ENCODE results near the gene CASS4.
A peak's percentile ranks its signal among the peaks of the same experiment; 100 is the strongest.

CASS4 gene

GRCh38 chr20:56372850-56373249 lies 39.2 kb upstream of the CASS4 start:
- Histone ChIP-seq H3K27ac (ENCODE audit: insufficient read depth in 1 of 2, low read depth in 1 of 2, low read length in 2 of 2, poor library complexity in 1 of 2, severe bottlenecking in 2 of 2) (no peak overlapping the region), H3K4me1 (ENCODE audit: control extremely low read depth in 1 of 4, control insufficient read depth in 4 of 4, insufficient read depth in 4 of 4, low read length in 3 of 4) (peaks cover 0 to 21% (median 3%) of the 10 kb centered on the region in 4 experiments), H3K4me3 (ENCODE audit: control insufficient read depth in 1 of 7, extremely low read depth in 1 of 7, insufficient read depth in 4 of 7, low read depth in 2 of 7, low read length in 6 of 7) (no peak overlapping the region), H3K36me3 (ENCODE audit: control insufficient read depth in 4 of 4, insufficient read depth in 4 of 4, low read length in 3 of 4) (peaks cover 4 to 65% (median 22%) of the 10 kb centered on the region in 4 experiments), H3K9me3 (ENCODE audit: control extremely low read depth in 1 of 5, control insufficient read depth in 4 of 5, insufficient read depth in 2 of 5, low read depth in 1 of 5, low read length in 4 of 5) (no peaks in the 10 kb centered on the region), H3K27me3 (replicated peaks in 2 of 5; ENCODE audit: control insufficient read depth in 4 of 5, insufficient read depth in 5 of 5, low read length in 4 of 5) (no peaks in the 10 kb centered on the region)
- no peak for DNase-seq
- CTCF ChIA-PET, result interaction anchor here (1.3 to 2.1 kb wide), 4 partner anchors 8 to 31 kb away, joined by 3 to 7 read pairs (median 6); partner anchors contain the start of gene FAM210B
- 75% methylated on average over 1 of the region's 1 CpG for WGBS (ENCODE audit: insufficient coverage)
- POLR2A ChIA-PET, result no interaction called here

GRCh38 chr20:56373942-56374341 lies 38.1 kb upstream of the CASS4 start:
- H3K36me3 ChIP-seq (ENCODE audit: control insufficient read depth in 4 of 4, insufficient read depth in 4 of 4, low read length in 3 of 4), result peaks cover 10 to 76% (median 19%) of the 10 kb centered on the region in 4 experiments
- no peaks in the 10 kb centered on the region for H3K9me3 ChIP-seq (ENCODE audit: control extremely low read depth in 1 of 5, control insufficient read depth in 4 of 5, insufficient read depth in 2 of 5, low read depth in 1 of 5, low read length in 4 of 5)
- peak overlapping the region in 1 of 2 experiments; percentile 38 for H3K27ac ChIP-seq (ENCODE audit: insufficient read depth in 1 of 2, low read depth in 1 of 2, low read length in 2 of 2, poor library complexity in 1 of 2, severe bottlenecking in 2 of 2)
- H3K4me1 ChIP-seq (ENCODE audit: control extremely low read depth in 1 of 4, control insufficient read depth in 4 of 4, insufficient read depth in 4 of 4, low read length in 3 of 4), result peaks cover 0 to 21% (median 3%) of the 10 kb centered on the region in 4 experiments
- H3K4me3 ChIP-seq (ENCODE audit: control insufficient read depth in 1 of 7, extremely low read depth in 1 of 7, insufficient read depth in 4 of 7, low read depth in 2 of 7, low read length in 6 of 7), result peak overlapping the region in 1 of 7 experiments; percentile 9
- WGBS (ENCODE audit: insufficient coverage), result no CpG with 5 or more reads among the region's 1 CpG
- ChIA-PET POLR2A (no interaction called here), CTCF (interaction anchor here (1.2 to 2.9 kb wide), 2 partner anchors 11 to 102 kb away, joined by 3 to 11 read pairs; no protein-coding TSS in a partner anchor)
- peak; percentile 81 to 96 (median 94) for DNase-seq
- no peaks in the 10 kb centered on the region for H3K27me3 ChIP-seq (replicated peaks in 2 of 5; ENCODE audit: control insufficient read depth in 4 of 5, insufficient read depth in 5 of 5, low read length in 4 of 5)

GRCh38 chr20:56376331-56376730 lies 35.7 kb upstream of the CASS4 start:
- POLR2A ChIA-PET, result no interaction called here
- Histone ChIP-seq H3K27ac (ENCODE audit: insufficient read depth in 1 of 2, low read depth in 1 of 2, low read length in 2 of 2, poor library complexity in 1 of 2, severe bottlenecking in 2 of 2) (peak overlapping the region in 1 of 2 experiments; percentile 39), H3K4me3 (ENCODE audit: control insufficient read depth in 1 of 7, extremely low read depth in 1 of 7, insufficient read depth in 4 of 7, low read depth in 2 of 7, low read length in 6 of 7) (peak overlapping the region in 1 of 7 experiments; percentile 37), H3K27me3 (replicated peaks in 2 of 5; ENCODE audit: control insufficient read depth in 4 of 5, insufficient read depth in 5 of 5, low read length in 4 of 5) (no peaks in the 10 kb centered on the region), H3K4me1 (ENCODE audit: control extremely low read depth in 1 of 4, control insufficient read depth in 4 of 4, insufficient read depth in 4 of 4, low read length in 3 of 4) (peaks cover 0 to 21% (median 3%) of the 10 kb centered on the region in 4 experiments), H3K36me3 (ENCODE audit: control insufficient read depth in 4 of 4, insufficient read depth in 4 of 4, low read length in 3 of 4) (peaks cover 3 to 71% (median 13%) of the 10 kb centered on the region in 4 experiments), H3K9me3 (ENCODE audit: control extremely low read depth in 1 of 5, control insufficient read depth in 4 of 5, insufficient read depth in 2 of 5, low read depth in 1 of 5, low read length in 4 of 5) (no peaks in the 10 kb centered on the region)
- 7% methylated on average over 2 of the region's 2 CpGs for WGBS (ENCODE audit: insufficient coverage)
- peak in 2 of 3 donors; percentile 46 to 61 for DNase-seq
- CTCF ChIA-PET, result interaction anchor here (1.1 to 2.9 kb wide), 4 partner anchors 9 to 66 kb away, joined by 3 to 11 read pairs (median 3); no protein-coding TSS in a partner anchor

DNA sequence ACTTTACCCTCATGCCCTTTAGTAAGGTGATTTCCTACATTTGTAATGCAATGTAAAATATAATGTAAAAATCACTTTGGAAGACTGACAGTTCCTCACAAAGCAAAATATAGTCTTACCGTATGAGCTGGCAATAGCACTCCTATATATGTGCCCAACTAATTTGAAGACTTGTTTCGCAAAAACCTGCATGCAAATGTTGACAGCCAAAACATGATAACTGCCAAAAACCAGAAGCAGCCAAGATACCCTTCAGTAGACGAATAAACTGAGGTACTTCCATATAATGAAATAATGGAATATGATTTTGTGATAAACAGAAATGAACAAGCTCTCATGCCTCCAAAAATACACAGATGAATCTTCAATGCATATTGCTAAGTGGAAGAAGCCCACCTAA lies 33.7 kb upstream of the CASS4 start:
- Histone ChIP-seq H3K4me3 (ENCODE audit: control insufficient read depth in 1 of 7, extremely low read depth in 1 of 7, insufficient read depth in 4 of 7, low read depth in 2 of 7, low read length in 6 of 7) (no peak overlapping the region), H3K4me1 (ENCODE audit: control extremely low read depth in 1 of 4, control insufficient read depth in 4 of 4, insufficient read depth in 4 of 4, low read length in 3 of 4) (peaks cover 0 to 21% (median 3%) of the 10 kb centered on the region in 4 experiments), H3K9me3 (ENCODE audit: control extremely low read depth in 1 of 5, control insufficient read depth in 4 of 5, insufficient read depth in 2 of 5, low read depth in 1 of 5, low read length in 4 of 5) (no peaks in the 10 kb centered on the region), H3K27ac (ENCODE audit: insufficient read depth in 1 of 2, low read depth in 1 of 2, low read length in 2 of 2, poor library complexity in 1 of 2, severe bottlenecking in 2 of 2) (no peak overlapping the region), H3K27me3 (replicated peaks in 2 of 5; ENCODE audit: control insufficient read depth in 4 of 5, insufficient read depth in 5 of 5, low read length in 4 of 5) (no peaks in the 10 kb centered on the region), H3K36me3 (ENCODE audit: control insufficient read depth in 4 of 4, insufficient read depth in 4 of 4, low read length in 3 of 4) (peaks cover 7 to 70% (median 16%) of the 10 kb centered on the region in 4 experiments)
- WGBS (ENCODE audit: insufficient coverage), result 100% methylated on average over 1 of the region's 3 CpGs
- ChIA-PET POLR2A (no interaction called here), CTCF (no interaction called here)
- no peak for DNase-seq

- peaks cover 10 to 73% (median 24%) of the 10 kb centered on the region in 4 experiments for H3K36me3 ChIP-seq (ENCODE audit: control insufficient read depth in 4 of 4, insufficient read depth in 4 of 4, low read length in 3 of 4)
- POLR2A ChIA-PET, result interaction anchor here (0.6 kb wide), 1 partner anchor 18 kb away, joined by 3 read pairs; no protein-coding TSS in a partner anchor
- CTCF ChIA-PET, result interaction anchor here (1.5 kb wide), 1 partner anchor 8 kb away, joined by 5 read pairs; no protein-coding TSS in a partner anchor
Observed at GRCh38 chr20:56380375-56380774, 31.7 kb upstream of the CASS4 start.

GRCh38 chr20:56381501-56381900 lies 30.6 kb upstream of the CASS4 start:
- ChIA-PET CTCF (interaction anchor here (1.1 to 1.5 kb wide), 3 partner anchors 9 to 13 kb away, joined by 3 to 5 read pairs (median 4); partner anchors contain the start of genes AURKA and CSTF1), POLR2A (no interaction called here)
- peaks cover 0 to 6% (median 2%) of the 10 kb centered on the region in 4 experiments for H3K4me1 ChIP-seq (ENCODE audit: control extremely low read depth in 1 of 4, control insufficient read depth in 4 of 4, insufficient read depth in 4 of 4, low read length in 3 of 4)
- peaks cover 10 to 74% (median 28%) of the 10 kb centered on the region in 4 experiments for H3K36me3 ChIP-seq (ENCODE audit: control insufficient read depth in 4 of 4, insufficient read depth in 4 of 4, low read length in 3 of 4)
- H3K4me3 ChIP-seq (ENCODE audit: control insufficient read depth in 1 of 7, extremely low read depth in 1 of 7, insufficient read depth in 4 of 7, low read depth in 2 of 7, low read length in 6 of 7), result no peak overlapping the region
- no peaks in the 10 kb centered on the region for H3K9me3 ChIP-seq (ENCODE audit: control extremely low read depth in 1 of 5, control insufficient read depth in 4 of 5, insufficient read depth in 2 of 5, low read depth in 1 of 5, low read length in 4 of 5)
- H3K27me3 ChIP-seq (replicated peaks in 2 of 5; ENCODE audit: control insufficient read depth in 4 of 5, insufficient read depth in 5 of 5, low read length in 4 of 5), result no peaks in the 10 kb centered on the region
- no peak for DNase-seq
- no peak overlapping the region for H3K27ac ChIP-seq (ENCODE audit: insufficient read depth in 1 of 2, low read depth in 1 of 2, low read length in 2 of 2, poor library complexity in 1 of 2, severe bottlenecking in 2 of 2)
- WGBS (ENCODE audit: insufficient coverage), result no CpG with 5 or more reads among the region's 1 CpG

More at GRCh38 chr20:56380375-56380774, 31.7 kb upstream of the CASS4 start:
- WGBS (ENCODE audit: insufficient coverage), result no CpG with 5 or more reads among the region's 1 CpG
- Histone ChIP-seq H3K27ac (ENCODE audit: insufficient read depth in 1 of 2, low read depth in 1 of 2, low read length in 2 of 2, poor library complexity in 1 of 2, severe bottlenecking in 2 of 2) (no peak overlapping the region), H3K4me1 (ENCODE audit: control extremely low read depth in 1 of 4, control insufficient read depth in 4 of 4, insufficient read depth in 4 of 4, low read length in 3 of 4) (peaks cover 0 to 12% (median 2%) of the 10 kb centered on the region in 4 experiments), H3K9me3 (ENCODE audit: control extremely low read depth in 1 of 5, control insufficient read depth in 4 of 5, insufficient read depth in 2 of 5, low read depth in 1 of 5, low read length in 4 of 5) (no peaks in the 10 kb centered on the region), H3K27me3 (replicated peaks in 2 of 5; ENCODE audit: control insufficient read depth in 4 of 5, insufficient read depth in 5 of 5, low read length in 4 of 5) (no peaks in the 10 kb centered on the region), H3K4me3 (ENCODE audit: control insufficient read depth in 1 of 7, extremely low read depth in 1 of 7, insufficient read depth in 4 of 7, low read depth in 2 of 7, low read length in 6 of 7) (no peak overlapping the region)
- no peak for DNase-seq

DNA sequence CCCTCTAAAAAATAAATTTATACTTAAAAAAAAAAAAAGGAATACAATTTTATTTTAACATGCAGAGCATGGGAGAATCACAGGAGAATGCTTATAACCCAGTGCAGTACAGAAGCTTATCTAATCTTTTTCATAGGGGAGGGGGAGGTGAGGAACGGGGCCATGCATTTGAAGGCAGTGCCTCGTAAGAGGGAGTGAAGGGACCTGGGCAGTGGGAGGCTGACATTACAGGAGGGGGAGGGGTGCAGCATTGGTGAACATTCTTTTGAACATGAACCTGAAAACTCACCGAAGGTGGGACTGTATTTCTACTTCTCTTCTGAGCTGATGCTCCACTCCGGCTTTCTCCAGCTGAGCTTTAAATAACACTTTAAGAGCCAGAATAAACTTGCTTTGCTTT lies 29.4 kb upstream of the CASS4 start:
- Histone ChIP-seq H3K9me3 (ENCODE audit: control extremely low read depth in 1 of 5, control insufficient read depth in 4 of 5, insufficient read depth in 2 of 5, low read depth in 1 of 5, low read length in 4 of 5) (no peaks in the 10 kb centered on the region), H3K27me3 (replicated peaks in 2 of 5; ENCODE audit: control insufficient read depth in 4 of 5, insufficient read depth in 5 of 5, low read length in 4 of 5) (no peaks in the 10 kb centered on the region), H3K36me3 (ENCODE audit: control insufficient read depth in 4 of 4, insufficient read depth in 4 of 4, low read length in 3 of 4) (peaks cover 15 to 75% (median 28%) of the 10 kb centered on the region in 4 experiments), H3K27ac (ENCODE audit: insufficient read depth in 1 of 2, low read depth in 1 of 2, low read length in 2 of 2, poor library complexity in 1 of 2, severe bottlenecking in 2 of 2) (no peak overlapping the region), H3K4me3 (ENCODE audit: control insufficient read depth in 1 of 7, extremely low read depth in 1 of 7, insufficient read depth in 4 of 7, low read depth in 2 of 7, low read length in 6 of 7) (no peak overlapping the region), H3K4me1 (ENCODE audit: control extremely low read depth in 1 of 4, control insufficient read depth in 4 of 4, insufficient read depth in 4 of 4, low read length in 3 of 4) (no peaks in the 10 kb centered on the region)
- ChIA-PET CTCF (no interaction called here), POLR2A (no interaction called here)
- no peak for DNase-seq
- WGBS (ENCODE audit: insufficient coverage), result 94% methylated on average over 4 of the region's 4 CpGs

Measured in common myeloid progenitor, CD34-positive (primary cell).